HG02623 (cell line): ENCODE data around the gene SFXN5.

Experiments used
- ATAC-seq: cut with Tn5 transposase; IDR thresholded peaks from one replicate; pipeline ENCODE4 v1.9.1; 2021; ENCODE audit warnings: moderate library complexity; ENCODE audit not compliant: unreplicated experiment

Gene SFXN5

GRCh38 chr2:72995430-72996116, 75.9 kb downstream of the SFXN5 start:
- no peak for ATAC-seq

DNA sequence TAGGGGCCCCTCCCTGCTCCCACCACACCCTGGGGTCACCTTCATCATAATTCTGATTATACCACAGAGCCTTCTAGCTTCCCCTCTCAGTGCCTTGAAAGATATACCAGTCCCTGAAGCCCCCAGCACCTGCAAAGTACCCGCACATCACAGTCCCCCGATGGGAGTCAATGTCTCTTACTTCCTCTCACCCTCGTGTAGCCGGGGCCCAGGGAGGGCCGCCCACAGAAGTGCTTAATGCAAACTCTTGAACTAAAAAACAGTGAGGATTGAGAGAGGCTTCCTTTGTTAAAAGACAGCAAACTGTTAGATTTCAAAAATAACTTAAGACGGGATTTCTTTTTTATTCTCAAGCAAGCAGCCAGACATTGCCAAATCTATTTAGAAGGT, 76.5 kb downstream of the SFXN5 start:
- no peak for ATAC-seq

DNA sequence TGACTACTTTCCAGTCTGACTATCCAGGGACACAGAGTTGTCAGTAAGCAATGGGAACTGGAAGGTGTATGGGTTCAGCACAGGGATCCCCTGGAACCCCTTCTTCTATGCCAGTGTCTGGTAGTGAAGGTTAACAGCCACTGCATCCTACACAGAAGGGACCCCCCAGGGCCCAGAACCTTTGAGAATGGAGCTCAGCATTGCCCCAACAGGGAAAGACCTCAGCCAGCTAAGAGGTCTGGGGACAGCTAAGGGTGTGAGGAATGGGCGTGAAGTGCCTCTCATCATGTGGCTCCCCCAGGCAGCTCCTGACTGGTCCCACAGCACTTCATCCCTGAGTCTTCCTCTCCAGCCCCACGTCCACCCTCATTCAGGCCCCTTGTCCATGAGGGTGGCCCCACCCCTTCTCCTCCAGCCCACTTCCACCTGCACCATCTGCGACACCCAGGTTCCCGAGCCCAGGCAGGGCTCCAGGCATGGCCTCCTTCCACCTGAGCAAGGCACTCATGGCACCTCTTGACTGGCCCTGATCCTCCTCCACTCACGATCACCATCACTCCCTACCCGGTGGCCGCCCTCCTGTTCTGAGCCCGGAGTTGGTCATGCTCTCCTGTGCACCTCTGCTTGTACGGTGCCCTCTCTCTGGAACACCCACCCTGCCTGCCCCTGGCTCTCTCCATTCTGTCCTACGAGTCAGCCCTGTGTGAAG, 77.1 kb downstream of the SFXN5 start:
- no peak for ATAC-seq

DNA sequence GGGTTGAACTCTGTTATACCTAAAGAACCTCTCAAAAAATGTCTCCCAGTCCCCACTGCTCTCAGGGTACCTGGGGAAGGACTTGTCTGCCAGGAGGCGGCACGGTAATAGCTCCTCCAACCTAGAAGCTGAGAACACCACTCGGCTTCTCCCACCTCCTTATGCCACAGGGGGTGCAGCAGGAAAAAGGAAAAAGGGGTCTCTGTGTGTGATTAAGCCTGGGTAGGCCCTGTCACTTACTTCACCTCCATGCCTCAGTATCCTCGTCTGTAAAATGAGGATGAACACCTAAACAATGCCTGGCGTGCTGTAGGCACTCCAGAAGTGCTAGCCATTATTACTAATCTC, 77.6 kb downstream of the SFXN5 start:
- no peak for ATAC-seq

GRCh38 chr2:72993147-72993932, 78.2 kb downstream of the SFXN5 start:
- no peak for ATAC-seq

GRCh38 chr2:72992734-72993102, 78.8 kb downstream of the SFXN5 start:
- ATAC-seq = no peak

GRCh38 chr2:72991980-72992733, 79.4 kb downstream of the SFXN5 start:
- ATAC-seq = no peak

DNA sequence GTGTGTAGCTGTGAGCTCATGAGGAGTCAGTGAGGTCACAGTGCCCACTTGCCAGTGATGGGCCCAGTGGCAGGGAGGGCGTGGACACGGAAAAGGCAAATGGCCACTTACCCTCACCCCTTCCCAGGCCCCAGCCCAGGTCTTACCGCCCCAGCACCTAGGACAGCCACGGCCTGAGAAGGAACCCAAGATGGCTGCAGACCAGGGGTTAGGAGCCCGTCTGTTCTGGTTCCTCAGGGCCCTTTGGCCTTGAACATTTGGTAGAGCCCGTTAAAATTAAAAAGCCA, 80.1 kb downstream of the SFXN5 start:
- ATAC-seq = no peak

DNA sequence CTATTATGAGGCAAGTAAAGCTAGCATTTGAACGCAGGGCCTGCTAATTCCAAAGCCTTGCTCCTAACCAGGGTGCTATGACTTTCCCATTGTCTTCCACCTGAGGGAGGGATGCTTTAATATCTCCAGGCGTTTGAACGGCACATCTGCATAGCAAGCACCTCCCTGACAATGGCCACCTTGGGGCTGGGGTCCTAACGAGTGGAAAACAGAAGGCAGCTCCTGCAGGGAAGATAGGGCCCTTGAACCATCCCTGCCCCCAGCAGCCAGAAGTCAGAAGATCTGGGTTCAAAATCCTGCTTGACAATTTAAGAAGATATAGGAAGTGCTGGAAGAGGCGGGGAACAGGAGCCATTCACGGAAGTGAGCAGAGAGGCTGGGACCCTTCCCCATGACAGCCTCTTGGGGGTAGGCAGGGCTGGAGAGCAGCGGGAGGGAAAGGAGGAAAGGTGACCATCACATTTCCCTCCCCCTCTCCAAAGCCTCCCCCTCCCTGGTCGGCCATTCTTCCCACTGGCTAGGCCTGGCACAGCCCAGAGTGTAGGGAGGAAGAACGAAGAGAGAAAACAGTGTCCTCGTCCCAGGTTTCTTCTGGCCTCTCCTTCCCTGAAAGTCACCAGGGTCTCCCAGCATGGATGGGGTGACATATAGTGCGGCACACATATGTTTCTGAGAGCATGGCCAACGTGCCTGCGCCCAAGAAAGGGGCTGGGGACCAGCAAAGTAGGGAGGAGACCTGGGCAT, 80.6 kb downstream of the SFXN5 start:
- ATAC-seq = no peak

GRCh38 chr2:72989770-72990556, 81.5 kb downstream of the SFXN5 start:
- no peak for ATAC-seq

- ATAC-seq = no peak
Observed at GRCh38 chr2:72988726-72989273, 82.7 kb downstream of the SFXN5 start.

- no peak for ATAC-seq
Observed at GRCh38 chr2:72988041-72988440, 83.5 kb downstream of the SFXN5 start.

GRCh38 chr2:72985891-72986683, 85.4 kb downstream of the SFXN5 start:
- no peak for ATAC-seq

DNA sequence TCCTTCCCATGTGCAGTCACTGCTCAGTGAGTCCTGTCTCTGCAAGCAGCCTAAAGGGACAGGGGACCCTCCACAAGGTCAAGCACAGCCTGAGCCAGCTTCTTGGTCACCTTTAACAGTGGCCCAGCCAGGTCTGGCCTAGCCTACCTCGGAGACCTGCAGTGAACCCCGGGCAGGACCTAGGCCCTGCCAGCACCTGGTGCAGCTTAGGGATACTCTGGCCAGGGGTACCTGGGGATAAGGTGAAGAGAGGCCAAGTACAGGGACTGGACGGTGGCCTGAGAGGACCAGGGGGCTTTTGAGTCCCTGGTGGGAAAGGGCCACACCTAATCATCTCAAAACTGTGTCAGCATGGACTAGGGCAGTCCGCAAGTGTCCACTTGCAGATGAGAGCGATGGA, 86.4 kb downstream of the SFXN5 start:
- no peak for ATAC-seq

GRCh38 chr2:72984172-72984671, 87.3 kb downstream of the SFXN5 start:
- no peak for ATAC-seq

DNA sequence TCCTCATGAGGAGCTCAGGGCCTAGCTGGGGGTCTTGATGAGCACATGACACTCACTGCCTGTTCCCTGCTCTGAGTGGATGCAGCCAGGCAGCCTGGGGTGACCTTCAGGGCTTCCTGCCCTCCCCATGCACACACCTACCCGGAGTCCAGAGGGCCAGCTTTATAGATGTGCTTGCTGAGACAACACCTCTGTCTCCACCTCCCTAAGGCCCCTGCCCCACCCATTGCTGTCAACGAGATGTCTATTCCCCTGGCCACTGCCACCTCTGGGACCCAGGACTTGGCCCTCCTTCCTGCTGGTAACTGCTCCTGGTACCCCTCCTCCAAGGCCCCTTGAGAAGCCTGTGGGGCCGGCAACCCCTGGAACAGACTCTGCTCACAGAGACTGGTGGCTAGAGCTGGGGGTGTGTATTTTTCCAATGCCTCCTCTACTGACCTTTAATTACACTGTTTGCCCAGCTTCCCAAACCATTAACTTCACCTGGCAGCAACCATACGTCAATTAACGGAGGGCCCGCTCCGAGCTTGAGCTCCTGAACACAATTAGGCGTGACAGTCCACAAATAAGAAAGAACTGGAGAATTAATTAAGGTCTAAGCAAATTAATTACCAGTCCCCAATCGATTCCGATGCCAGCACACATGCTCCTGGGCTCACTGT, 87.9 kb downstream of the SFXN5 start:
- no peak for ATAC-seq

GRCh38 chr2:72982781-72983499, 88.6 kb downstream of the SFXN5 start:
- no peak for ATAC-seq

DNA sequence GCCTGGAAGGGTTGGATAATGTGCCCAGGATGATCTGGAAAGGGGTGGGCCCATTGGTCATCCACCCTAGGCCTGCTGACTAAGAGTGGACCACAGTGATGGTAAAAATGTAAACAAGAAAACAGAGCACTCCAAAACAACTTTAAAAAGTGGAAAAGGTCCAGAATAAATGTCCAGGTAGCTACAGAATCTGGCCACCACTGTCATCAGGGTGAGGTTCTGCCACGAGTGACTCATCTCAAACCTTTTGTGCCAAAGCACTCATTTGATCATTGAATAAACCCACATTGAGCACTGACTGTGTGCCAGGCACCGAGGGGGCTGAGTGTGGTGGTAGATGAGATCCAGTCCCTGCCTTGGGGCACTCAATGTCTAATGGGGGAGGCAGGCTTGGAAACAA, 89.3 kb downstream of the SFXN5 start:
- no peak for ATAC-seq
